A673 (cell line): ENCODE results near the gene STOML1. TPM values are rescaled to one million over a fixed set of nuclear protein-coding genes. Genes with fewer than 3 reads are reported as not detected.

ENCODE experiments used
- BruUV-seq: library from RNA; stranded (reverse); fragments of 400-500 nt; replicated peaks from 2 replicates; lab custom pipeline; 2021; lab: Mats Ljungman, UMichigan
- CTCF ChIA-PET: fragments of 300-600 bp; sonication (Branson Sonifier 250); formaldehyde crosslinking; loops from one replicate; lab custom pipeline; 2022; ENCODE audit warnings: antibody characterized with exemption; lab: Charles Lee
- POLR2A ChIA-PET: fragments of 300-600 bp; sonication (Branson Sonifier 250); formaldehyde crosslinking; loops from one replicate; lab custom pipeline; 2022; ENCODE audit warnings: antibody characterized with exemption; ENCODE audit not compliant: low non-redundant PET; lab: Charles Lee
- DNase-seq: peaks from one replicate; pipeline ENCODE4 v3.0.0-alpha.2; 2015; ENCODE audit warnings: low spot score
- H3K27ac ChIP-seq: fragments of 200-600 bp; sonication (generic); 2 replicates; pipeline ENCODE4 v1.5.1; 2016; ENCODE audit warnings: mixed run types, low read depth, mild to moderate bottlenecking, mixed read lengths, antibody characterized with exemption, low read length; ENCODE audit not compliant: poor library complexity, severe bottlenecking
- H3K27me3 ChIP-seq: fragments of 200-600 bp; sonication (generic); replicated peaks from 2 replicates; pipeline ENCODE4 v1.6.1; 2017; ENCODE audit warnings: mixed run types, low read depth, mild to moderate bottlenecking, mixed read lengths, antibody characterized with exemption, low read length; ENCODE audit not compliant: insufficient read depth, poor library complexity
- H3K36me3 ChIP-seq: fragments of 200-600 bp; sonication (generic); 2 replicates; pipeline ENCODE4 v1.6.1; 2016; ENCODE audit warnings: mixed run types, mild to moderate bottlenecking, mixed read lengths, antibody characterized with exemption, low read length; ENCODE audit not compliant: insufficient read depth, poor library complexity, severe bottlenecking
- H3K4me1 ChIP-seq: fragments of 200-600 bp; sonication (generic); 2 replicates; pipeline ENCODE4 v1.6.1; 2017; ENCODE audit warnings: mixed run types, mild to moderate bottlenecking, mixed read lengths, antibody characterized with exemption, low read length; ENCODE audit not compliant: insufficient read depth, poor library complexity, severe bottlenecking
- H3K4me3 ChIP-seq: fragments of 200-600 bp; sonication (generic); 2 replicates; pipeline ENCODE4 v1.5.1; 2016; ENCODE audit warnings: low read depth, mixed run types, mild to moderate bottlenecking, mixed read lengths, low read length; ENCODE audit not compliant: poor library complexity, severe bottlenecking
- H3K9me3 ChIP-seq: fragments of 200-600 bp; sonication (generic); 2 replicates; pipeline ENCODE4 v1.6.1; 2016; ENCODE audit warnings: mixed run types, low read depth, mild to moderate bottlenecking, mixed read lengths, antibody characterized with exemption, low read length; ENCODE audit not compliant: poor library complexity, severe bottlenecking
- EZH2 ChIP-seq: fragments of 200-600 bp; sonication (generic); IDR thresholded peaks from 2 replicates; pipeline ENCODE4 v1.6.1; 2017; ENCODE audit warnings: borderline replicate concordance, low read depth, mild to moderate bottlenecking, mixed read lengths, antibody characterized with exemption, low read length; ENCODE audit not compliant: poor library complexity, severe bottlenecking
- intact Hi-C: fragments of 100-400 bp; cut with micrococcal nuclease; formaldehyde crosslinking; loops from one replicate; pipeline ENCODE4 v1.10.0; 2022; ENCODE audit not compliant: unreplicated experiment
- total RNA-seq: library from RNA; stranded (reverse); gene quantifications from 2 replicates; pipeline ENCODE4 v1.2.3, GENCODE V29; 2021
- TF ChIP-seq, protein P1 (sequence below): fragments of 300-800, 200-600 bp; sonication (generic); conservative IDR thresholded peaks from 2 replicates; pipeline ENCODE4 v1.5.1; 2017; ENCODE audit warnings: low read depth, mild to moderate bottlenecking, antibody characterized with exemption, low read length, moderate library complexity, mixed read lengths

Gene STOML1
- total RNA-seq, 1 experiment from 2014 or later, result 7.3 TPM

DNA sequence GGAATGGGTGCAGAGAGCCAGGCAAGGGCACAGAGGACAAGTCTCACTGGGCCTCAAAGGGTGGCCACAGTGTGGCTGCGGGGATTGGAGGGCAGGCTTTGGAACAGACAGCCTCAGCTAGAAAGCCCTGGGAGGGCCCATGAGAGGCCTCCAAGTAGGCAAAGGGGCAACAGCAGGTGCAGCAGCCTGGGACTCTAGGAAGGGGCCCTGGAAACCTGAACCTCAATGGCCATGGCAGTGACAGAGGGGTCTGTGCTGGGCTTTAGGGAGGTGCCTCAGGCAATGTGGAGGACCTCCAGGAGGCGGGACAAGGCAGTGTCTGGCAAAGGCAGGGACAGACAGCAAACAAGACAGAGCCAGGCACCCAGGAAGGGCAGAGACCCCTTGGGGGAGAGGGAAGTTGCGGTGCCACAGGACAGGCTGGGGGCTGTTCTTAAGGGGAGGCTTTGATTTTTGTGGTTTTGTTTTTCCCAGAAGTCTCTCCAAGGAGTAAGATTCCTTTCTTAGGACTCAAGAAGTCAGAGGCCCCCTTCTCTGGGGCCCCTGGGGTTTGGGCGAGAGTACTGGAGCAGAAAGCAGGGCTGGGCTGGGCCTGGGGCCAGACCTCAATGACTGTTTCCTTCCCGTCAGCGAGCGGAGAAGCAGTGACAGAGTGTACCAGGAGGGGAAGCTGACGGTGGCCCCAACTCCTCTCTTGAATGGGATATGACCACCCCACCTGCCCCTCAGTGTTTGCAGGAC lies 9.7 kb downstream of the STOML1 start:
- CTCF ChIA-PET, result interaction anchor here (1.7 kb wide), 1 partner anchor 9 kb away, joined by 7 read pairs; no protein-coding TSS in a partner anchor
- BruUV-seq, result no TSS peak
- POLR2A ChIA-PET, result no interaction called here
- TF ChIP-seq, protein P1, sequence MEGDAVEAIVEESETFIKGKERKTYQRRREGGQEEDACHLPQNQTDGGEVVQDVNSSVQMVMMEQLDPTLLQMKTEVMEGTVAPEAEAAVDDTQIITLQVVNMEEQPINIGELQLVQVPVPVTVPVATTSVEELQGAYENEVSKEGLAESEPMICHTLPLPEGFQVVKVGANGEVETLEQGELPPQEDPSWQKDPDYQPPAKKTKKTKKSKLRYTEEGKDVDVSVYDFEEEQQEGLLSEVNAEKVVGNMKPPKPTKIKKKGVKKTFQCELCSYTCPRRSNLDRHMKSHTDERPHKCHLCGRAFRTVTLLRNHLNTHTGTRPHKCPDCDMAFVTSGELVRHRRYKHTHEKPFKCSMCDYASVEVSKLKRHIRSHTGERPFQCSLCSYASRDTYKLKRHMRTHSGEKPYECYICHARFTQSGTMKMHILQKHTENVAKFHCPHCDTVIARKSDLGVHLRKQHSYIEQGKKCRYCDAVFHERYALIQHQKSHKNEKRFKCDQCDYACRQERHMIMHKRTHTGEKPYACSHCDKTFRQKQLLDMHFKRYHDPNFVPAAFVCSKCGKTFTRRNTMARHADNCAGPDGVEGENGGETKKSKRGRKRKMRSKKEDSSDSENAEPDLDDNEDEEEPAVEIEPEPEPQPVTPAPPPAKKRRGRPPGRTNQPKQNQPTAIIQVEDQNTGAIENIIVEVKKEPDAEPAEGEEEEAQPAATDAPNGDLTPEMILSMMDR, result no peak
- TF ChIP-seq EZH2, result no peak
- no peaks in the 10 kb centered on the region for H3K9me3 ChIP-seq
- no peaks in the 10 kb centered on the region for H3K36me3 ChIP-seq
- peaks cover 18% of the 10 kb centered on the region for H3K4me1 ChIP-seq
- DNase-seq, result peak; percentile 72
- intact Hi-C loops, result no loop called here
- peak overlapping the region; percentile 78 for H3K27ac ChIP-seq
- H3K27me3 ChIP-seq, result no peaks in the 10 kb centered on the region
- H3K4me3 ChIP-seq, result no peak overlapping the region

DNA sequence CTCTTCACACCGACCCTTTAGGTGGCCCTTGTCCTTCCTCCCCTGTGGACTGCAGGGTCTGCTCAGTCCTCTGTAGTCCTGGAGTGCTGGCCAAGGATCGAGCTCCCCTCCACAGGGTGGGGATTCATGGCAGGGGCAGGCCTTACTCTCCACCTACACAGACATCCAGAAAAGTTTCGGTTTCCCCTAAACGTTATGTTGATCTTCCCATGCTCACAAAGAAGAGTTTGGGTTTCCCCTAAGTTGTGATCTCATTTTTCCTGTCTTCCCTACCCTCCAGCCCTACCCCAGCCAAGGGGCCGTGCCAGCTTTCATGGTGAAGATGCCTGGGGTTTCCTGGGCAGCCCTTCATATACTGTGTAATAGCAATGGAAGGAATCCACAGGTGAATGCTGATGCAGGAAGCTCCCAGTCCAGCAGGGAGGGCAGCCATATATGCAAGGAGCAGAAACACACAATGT lies 10.3 kb downstream of the STOML1 start:
- ChIA-PET POLR2A (no interaction called here), CTCF (no interaction called here)
- TF ChIP-seq, protein P1, result no peak
- no peak for TF ChIP-seq EZH2
- Histone ChIP-seq H3K27ac (peak overlapping the region; percentile 78), H3K36me3 (no peaks in the 10 kb centered on the region), H3K4me3 (no peak overlapping the region), H3K27me3 (no peaks in the 10 kb centered on the region), H3K9me3 (no peaks in the 10 kb centered on the region), H3K4me1 (peaks cover 18% of the 10 kb centered on the region)
- intact Hi-C loops, result no loop called here
- no peak for DNase-seq
- no TSS peak for BruUV-seq

DNA sequence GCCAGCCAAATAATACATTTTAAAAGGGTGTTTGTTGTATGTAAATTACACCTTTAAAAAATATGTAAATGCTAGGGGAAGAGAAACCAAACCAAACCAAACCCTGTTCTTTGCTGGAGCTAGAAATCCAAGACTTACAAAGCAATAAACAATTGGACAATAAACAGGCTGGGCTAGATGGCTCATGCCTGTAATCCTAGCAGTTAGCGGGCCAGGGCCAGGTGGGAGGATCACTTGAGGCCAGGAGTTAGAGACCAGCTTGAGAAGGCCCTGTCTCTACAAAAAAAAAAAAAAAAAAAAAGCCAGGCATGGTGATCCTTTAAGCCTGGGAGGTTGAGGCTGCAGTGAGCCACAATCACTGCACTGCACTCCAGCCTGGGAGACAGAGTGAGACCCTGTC lies 12.5 kb downstream of the STOML1 start:
- ChIA-PET POLR2A (no interaction called here), CTCF (interaction anchor here (0.7 kb wide), 1 partner anchor 74 kb away, joined by 6 read pairs; no protein-coding TSS in a partner anchor)
- Histone ChIP-seq H3K9me3 (no peaks in the 10 kb centered on the region), H3K36me3 (no peaks in the 10 kb centered on the region), H3K27ac (no peak overlapping the region), H3K4me3 (no peak overlapping the region), H3K4me1 (peaks cover 18% of the 10 kb centered on the region), H3K27me3 (no peaks in the 10 kb centered on the region)
- DNase-seq, result no peak
- TF ChIP-seq EZH2, result no peak
- TF ChIP-seq, protein P1, result no peak
- intact Hi-C loops, result no loop called here
- BruUV-seq, result no TSS peak
